Brain microvascular endothelial cell (primary cell): ENCODE results near the gene DTX1.

Experiments used
- DNase-seq: peaks from one replicate; pipeline ENCODE4 v3.0.0-alpha.2; 2020
- H3K27ac ChIP-seq: fragments of 250-450 bp; sonication (Bioruptor Pico); 2 replicates; pipeline ENCODE4 v1.5.1; 2020; ENCODE audit warnings: mild to moderate bottlenecking, moderate library complexity
- H3K27me3 ChIP-seq: fragments of 250-450 bp; sonication (Bioruptor Pico); replicated peaks from 2 replicates; pipeline ENCODE4 v1.5.1; 2020; ENCODE audit warnings: mild to moderate bottlenecking
- H3K36me3 ChIP-seq: fragments of 250-450 bp; sonication (Bioruptor Pico); replicated peaks from 2 replicates; pipeline ENCODE4 v1.5.1; 2020; ENCODE audit warnings: mild to moderate bottlenecking
- H3K4me3 ChIP-seq: 2 replicates; pipeline ENCODE4 v1.5.1; 2011; ENCODE audit warnings: low read depth, mild to moderate bottlenecking, control low read depth, low read length, moderate library complexity
- in situ Hi-C: cut with HindIII; loops from 2 replicates; pipeline ENCODE4 v1.10.0; 2017; ENCODE audit warnings: low sequenced_read_pairs, low pct_ligation_motif_present
- TF ChIP-seq, protein P1 (sequence below): IDR thresholded peaks from 2 replicates; pipeline ENCODE4 v1.5.1; 2011; ENCODE audit warnings: low read depth, mild to moderate bottlenecking, moderate library complexity, low read length, control low read depth, inconsistent platforms; ENCODE audit errors: missing control alignments

The DTX1 gene

DNA sequence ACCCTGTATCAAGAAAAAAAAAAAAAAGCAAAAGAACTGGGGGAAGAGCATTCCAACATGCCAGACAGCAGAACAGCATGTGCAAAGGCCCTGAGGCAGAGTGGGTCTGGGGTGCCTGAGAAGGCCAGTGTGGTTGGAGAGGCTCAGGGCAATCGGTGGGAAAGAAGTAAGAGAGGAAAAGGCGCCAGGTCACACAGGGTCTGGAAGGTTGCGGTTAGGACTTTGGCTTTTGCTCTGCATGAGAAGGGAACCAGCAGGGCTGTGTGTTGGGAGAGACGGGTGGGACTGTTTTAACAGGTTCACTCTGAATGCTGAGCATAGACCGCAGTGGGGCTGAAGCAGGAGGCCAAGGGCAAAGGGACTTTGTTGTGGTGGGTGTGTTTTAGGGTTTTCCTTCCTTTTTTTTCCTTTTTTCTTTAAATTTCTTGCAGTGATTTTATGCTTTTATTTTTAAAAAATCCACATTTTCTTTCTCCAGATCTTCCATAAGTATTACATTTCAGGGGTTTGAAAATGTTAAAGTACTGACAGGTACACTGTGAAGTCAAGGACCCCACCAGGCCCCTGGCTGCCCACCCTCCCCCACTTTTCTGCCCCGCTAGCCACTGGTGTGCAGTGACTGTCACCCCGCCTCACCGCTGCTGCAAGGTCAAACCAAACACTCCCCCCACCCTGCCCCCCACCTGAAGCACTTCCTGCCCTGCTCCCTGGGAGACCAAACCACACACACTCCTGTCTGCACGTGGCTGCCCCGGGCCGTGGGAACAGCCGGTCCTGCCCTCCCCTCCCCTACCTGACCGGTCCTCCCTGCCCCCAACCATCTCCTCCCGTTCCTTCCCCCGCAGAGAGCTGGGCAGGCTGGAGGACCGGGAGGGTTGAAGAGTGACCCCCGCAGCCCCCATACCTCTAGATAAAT lies 30.0 kb downstream of the DTX1 start:
- no peak for DNase-seq
- in situ Hi-C loops = no loop called here
- TF ChIP-seq, protein P1, sequence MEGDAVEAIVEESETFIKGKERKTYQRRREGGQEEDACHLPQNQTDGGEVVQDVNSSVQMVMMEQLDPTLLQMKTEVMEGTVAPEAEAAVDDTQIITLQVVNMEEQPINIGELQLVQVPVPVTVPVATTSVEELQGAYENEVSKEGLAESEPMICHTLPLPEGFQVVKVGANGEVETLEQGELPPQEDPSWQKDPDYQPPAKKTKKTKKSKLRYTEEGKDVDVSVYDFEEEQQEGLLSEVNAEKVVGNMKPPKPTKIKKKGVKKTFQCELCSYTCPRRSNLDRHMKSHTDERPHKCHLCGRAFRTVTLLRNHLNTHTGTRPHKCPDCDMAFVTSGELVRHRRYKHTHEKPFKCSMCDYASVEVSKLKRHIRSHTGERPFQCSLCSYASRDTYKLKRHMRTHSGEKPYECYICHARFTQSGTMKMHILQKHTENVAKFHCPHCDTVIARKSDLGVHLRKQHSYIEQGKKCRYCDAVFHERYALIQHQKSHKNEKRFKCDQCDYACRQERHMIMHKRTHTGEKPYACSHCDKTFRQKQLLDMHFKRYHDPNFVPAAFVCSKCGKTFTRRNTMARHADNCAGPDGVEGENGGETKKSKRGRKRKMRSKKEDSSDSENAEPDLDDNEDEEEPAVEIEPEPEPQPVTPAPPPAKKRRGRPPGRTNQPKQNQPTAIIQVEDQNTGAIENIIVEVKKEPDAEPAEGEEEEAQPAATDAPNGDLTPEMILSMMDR = no peak
- Histone ChIP-seq H3K27ac (no peak overlapping the region), H3K27me3 (no peaks in the 10 kb centered on the region), H3K4me3 (no peak overlapping the region), H3K36me3 (no peaks in the 10 kb centered on the region)

DNA sequence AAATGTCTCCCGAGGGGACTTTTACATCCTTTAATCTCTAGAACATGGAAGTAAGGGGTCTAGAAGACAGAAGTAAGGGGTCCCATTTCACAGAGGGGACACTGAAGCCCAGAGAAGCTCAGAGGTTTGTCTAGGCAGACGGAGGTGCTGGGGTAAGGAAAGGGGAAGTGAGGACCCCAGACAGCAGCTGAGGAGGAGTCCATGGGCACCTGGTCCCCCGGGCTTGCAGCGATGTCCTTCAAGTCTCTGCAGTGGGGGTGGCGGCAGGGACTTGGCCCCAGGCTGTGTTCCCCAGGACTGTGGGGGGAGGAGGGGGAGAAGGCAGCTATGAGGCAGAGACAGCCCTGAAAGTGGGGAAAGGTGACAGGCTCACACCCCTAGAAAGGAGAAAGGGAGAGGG lies 30.7 kb downstream of the DTX1 start:
- H3K27me3 ChIP-seq = no peaks in the 10 kb centered on the region
- H3K27ac ChIP-seq = no peak overlapping the region
- TF ChIP-seq, protein P1 = no peak
- no peak overlapping the region for H3K4me3 ChIP-seq
- in situ Hi-C loops = no loop called here
- no peaks in the 10 kb centered on the region for H3K36me3 ChIP-seq
- DNase-seq = no peak

DNA sequence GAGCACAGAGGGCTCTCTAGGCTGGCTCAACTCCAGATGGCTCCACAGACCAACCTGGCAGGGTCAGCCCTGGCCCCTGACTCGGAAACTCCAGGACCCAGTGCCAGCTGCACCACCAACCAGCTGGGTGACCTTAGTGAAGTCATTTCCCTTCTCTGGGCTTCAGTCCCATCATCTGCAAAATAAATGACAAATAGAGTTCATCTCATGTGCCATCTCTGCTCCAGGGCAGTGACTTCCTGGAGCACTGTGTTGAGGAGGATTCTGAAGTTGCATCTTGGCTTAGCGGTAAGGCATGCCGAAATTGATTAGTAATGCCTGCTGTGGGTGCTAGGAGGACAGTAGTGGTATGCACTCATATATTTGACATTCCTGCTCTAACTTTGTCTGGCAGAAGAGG lies 31.5 kb downstream of the DTX1 start:
- in situ Hi-C loops = no loop called here
- no peak for DNase-seq
- no peak overlapping the region for H3K27ac ChIP-seq

DNA sequence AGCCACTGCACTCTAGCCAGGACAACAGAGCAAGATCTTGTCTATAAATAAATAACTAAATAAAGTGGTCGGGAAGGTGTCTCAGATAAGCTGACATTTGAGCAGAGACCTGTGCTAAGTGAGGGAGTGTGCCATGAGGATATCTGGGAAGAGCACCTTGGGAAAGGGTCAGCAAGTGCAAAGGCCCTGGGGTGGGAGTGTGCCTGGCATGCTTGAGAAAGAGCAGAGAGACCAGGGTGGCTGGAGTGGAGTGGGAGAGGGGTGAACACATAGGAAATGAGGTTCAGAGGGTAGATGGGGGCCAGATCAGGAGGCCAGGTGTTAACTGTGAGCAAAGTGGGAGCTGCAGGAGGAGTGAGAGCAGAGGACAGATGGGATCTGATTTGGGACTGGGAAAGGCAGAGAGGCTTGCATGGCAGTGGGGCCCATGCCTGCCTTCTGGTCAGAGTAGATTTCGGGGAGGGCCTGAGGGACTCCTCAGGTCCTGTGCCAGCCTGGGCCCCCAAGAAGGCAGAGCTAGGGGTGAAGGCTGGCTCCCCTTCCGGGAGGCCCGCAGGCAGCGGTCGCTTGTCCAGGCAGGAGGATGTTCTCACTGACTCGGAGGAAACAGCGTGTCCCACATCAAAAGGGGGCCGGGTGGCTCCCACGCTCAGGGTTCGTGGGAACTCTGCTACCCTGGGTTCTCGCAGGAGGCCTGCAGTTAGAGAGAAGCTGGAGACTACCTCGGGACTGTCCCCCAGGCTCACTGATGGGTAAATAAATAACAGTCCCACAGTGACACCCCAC lies 32.6 kb downstream of the DTX1 start:
- in situ Hi-C loops = no loop called here
- H3K27me3 ChIP-seq = peaks cover 3% of the 10 kb centered on the region
- TF ChIP-seq, protein P1 = no peak
- H3K4me3 ChIP-seq = no peak overlapping the region
- DNase-seq = no peak
- no peaks in the 10 kb centered on the region for H3K36me3 ChIP-seq
- H3K27ac ChIP-seq = no peak overlapping the region

More for the DNA sequence above, 31.5 kb downstream of the DTX1 start:
- Histone ChIP-seq H3K36me3 (no peaks in the 10 kb centered on the region), H3K27me3 (peaks cover 3% of the 10 kb centered on the region), H3K4me3 (no peak overlapping the region)
- TF ChIP-seq, protein P1 = no peak

DNA sequence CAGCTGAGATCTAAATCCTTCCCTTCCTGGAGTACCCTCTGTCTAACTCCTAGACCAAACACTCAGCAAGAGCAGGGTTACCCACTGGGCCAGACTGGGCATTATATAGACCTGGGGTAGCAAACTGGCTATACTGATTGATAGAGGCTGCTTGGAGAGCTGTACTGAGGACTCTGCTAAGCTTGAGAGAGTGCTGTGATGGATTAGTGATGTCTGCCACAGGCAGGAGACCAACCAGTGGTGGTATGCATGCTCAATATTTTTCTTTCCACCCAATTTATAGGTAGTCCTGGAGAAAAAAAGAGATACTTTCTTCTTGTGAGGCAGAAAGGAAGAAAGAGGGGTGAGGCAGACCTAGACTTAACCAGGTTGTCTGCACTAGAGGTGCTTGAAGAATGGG lies 33.3 kb downstream of the DTX1 start:
- Histone ChIP-seq H3K27ac (no peak overlapping the region), H3K4me3 (no peak overlapping the region), H3K36me3 (no peaks in the 10 kb centered on the region), H3K27me3 (peaks cover 3% of the 10 kb centered on the region)
- in situ Hi-C loops = no loop called here
- TF ChIP-seq, protein P1 = no peak
- DNase-seq = no peak
